IMR-90 (cell line): ENCODE results near the gene PMP22. TPM values are rescaled to one million over a fixed set of nuclear protein-coding genes. Genes with fewer than 3 reads are reported as not detected.

ENCODE experiments used
- ATAC-seq: fragments of 200-7000 bp; cut with Tn5 transposase; 2 replicates; pipeline ENCODE4 v1.9.1; 2020; ENCODE audit warnings: low read depth, mild to moderate bottlenecking, moderate library complexity
- BruUV-seq: library from RNA; stranded (reverse); fragments of 400-500 nt; replicated peaks from 2 replicates; lab custom pipeline; 2021; lab: Mats Ljungman, UMichigan
- CTCF ChIA-PET: fragments of 300-600 bp; formaldehyde crosslinking; extraction: SDS; loops from one replicate; lab custom pipeline; 2021; ENCODE audit warnings: antibody characterized with exemption; lab: Yijun Ruan, JAX
- POLR2A ChIA-PET: fragments of 300-600 bp; sonication (Branson Sonifier 250); formaldehyde crosslinking; loops from one replicate; lab custom pipeline; 2022; ENCODE audit warnings: antibody characterized with exemption; ENCODE audit not compliant: unreplicated experiment; lab: Charles Lee
- DNase-seq: peaks from one replicate; pipeline ENCODE4 v3.0.0; 2013
- H2AFZ ChIP-seq: replicated peaks from 2 replicates; pipeline ENCODE3; 2013; ENCODE audit warnings: low read length, mild to moderate bottlenecking; ENCODE audit not compliant: poor library complexity
- H2AK5ac ChIP-seq: 2 replicates; pipeline ENCODE4 v1.6.1; 2013; ENCODE audit warnings: low read depth, low read length, inconsistent platforms
- H2AK9ac ChIP-seq: replicated peaks from 2 replicates; pipeline ENCODE3; 2013; ENCODE audit warnings: mild to moderate bottlenecking, low read depth, low read length, moderate library complexity; ENCODE audit not compliant: poor library complexity
- H2BK120ac ChIP-seq: 2 replicates; pipeline ENCODE4 v1.6.1; 2013; ENCODE audit warnings: low read depth, low read length, inconsistent platforms
- H2BK15ac ChIP-seq: 3 replicates; pipeline ENCODE4 v1.6.1; 2013; ENCODE audit warnings: low read depth, low read length, inconsistent platforms
- H2BK20ac ChIP-seq: 2 replicates; pipeline ENCODE4 v1.6.1; 2013; ENCODE audit warnings: low read depth, mild to moderate bottlenecking, inconsistent platforms, low read length, moderate library complexity
- H2BK5ac ChIP-seq: 2 replicates; pipeline ENCODE4 v1.6.1; 2013; ENCODE audit warnings: mild to moderate bottlenecking, low read depth, low read length, inconsistent platforms; ENCODE audit not compliant: poor library complexity, severe bottlenecking
- H3K14ac ChIP-seq: replicated peaks from 2 replicates; pipeline ENCODE4 v1.6.1; 2013; ENCODE audit warnings: low read depth, low read length, inconsistent platforms
- H3K18ac ChIP-seq: 2 replicates; pipeline ENCODE4 v1.6.1; 2013; ENCODE audit warnings: low read depth, low read length, control low read depth
- H3K23ac ChIP-seq: 2 replicates; pipeline ENCODE4 v1.6.1; 2013; ENCODE audit warnings: low read depth, low read length, inconsistent platforms
- H3K27ac ChIP-seq: 2 replicates; pipeline ENCODE4 v1.5.1; 2013; ENCODE audit warnings: mild to moderate bottlenecking, control low read depth, low read length; ENCODE audit not compliant: insufficient read depth
- H3K27me3 ChIP-seq: 2 replicates; pipeline ENCODE4 v1.6.1; 2013; ENCODE audit warnings: low read length; ENCODE audit not compliant: control insufficient read depth, insufficient read depth
- H3K36me3 ChIP-seq: 2 replicates; pipeline ENCODE4 v1.6.1; 2013; ENCODE audit warnings: low read length, mixed read lengths; ENCODE audit not compliant: control insufficient read depth, insufficient read depth
- H3K4ac ChIP-seq: 2 replicates; pipeline ENCODE4 v1.6.1; 2013; ENCODE audit warnings: low read depth, low read length, inconsistent platforms
- H3K4me1 ChIP-seq: 2 replicates; pipeline ENCODE4 v1.6.1; 2013; ENCODE audit warnings: low read length, mixed read lengths; ENCODE audit not compliant: control insufficient read depth, insufficient read depth
- H3K4me2 ChIP-seq: 2 replicates; pipeline ENCODE4 v1.6.1; 2013; ENCODE audit warnings: low read depth, mild to moderate bottlenecking, control low read depth, low read length, moderate library complexity
- H3K4me3 ChIP-seq: 2 replicates; pipeline ENCODE4 v1.5.1; 2013; ENCODE audit warnings: low read depth, mild to moderate bottlenecking, control low read depth, low read length, moderate library complexity; ENCODE audit not compliant: insufficient read depth
- H3K56ac ChIP-seq: 2 replicates; pipeline ENCODE4 v1.6.1; 2013; ENCODE audit warnings: low read length, inconsistent platforms; ENCODE audit not compliant: insufficient read depth; ENCODE audit errors: extremely low read depth
- H3K79me1 ChIP-seq, 2 experiments: 2 replicates each; pipeline ENCODE4 v1.6.1; 2013; ENCODE audit warnings: low read length in 2 of 2, inconsistent platforms in 1 of 2, low read depth in 1 of 2
- H3K9ac ChIP-seq: 2 replicates; pipeline ENCODE4 v1.6.1; 2013; ENCODE audit warnings: low read depth, low read length, control low read depth
- H3K9me1 ChIP-seq: 2 replicates; pipeline ENCODE4 v1.6.1; 2013; ENCODE audit warnings: low read length, inconsistent platforms; ENCODE audit not compliant: insufficient read depth
- H3K9me3 ChIP-seq: 2 replicates; pipeline ENCODE4 v1.6.1; 2013; ENCODE audit warnings: low read length; ENCODE audit not compliant: control insufficient read depth, insufficient read depth
- H4K20me1 ChIP-seq: 2 replicates; pipeline ENCODE4 v1.6.1; 2013; ENCODE audit warnings: low read length, inconsistent platforms; ENCODE audit not compliant: insufficient read depth
- H4K5ac ChIP-seq: 2 replicates; pipeline ENCODE4 v1.6.1; 2013; ENCODE audit warnings: mild to moderate bottlenecking, low read depth, low read length, control low read depth
- H4K8ac ChIP-seq, 2 experiments: 2 replicates each; pipeline ENCODE4 v1.6.1; 2013; ENCODE audit warnings: low read depth in 2 of 2, low read length in 2 of 2, control low read depth in 1 of 2, inconsistent platforms in 1 of 2
- H4K91ac ChIP-seq: 2 replicates; pipeline ENCODE4 v1.6.1; 2013; ENCODE audit warnings: low read depth, low read length, inconsistent platforms; ENCODE audit not compliant: insufficient read depth
- BHLHE40 ChIP-seq: fragments of 150-350 bp; IDR thresholded peaks from 2 replicates; pipeline ENCODE4 v1.6.1; 2016; ENCODE audit warnings: mild to moderate bottlenecking, low read depth, low read length
- CEBPB ChIP-seq: IDR thresholded peaks from 2 replicates; pipeline ENCODE4 v1.6.1; 2012; ENCODE audit warnings: low read depth, low read length, improper control_type of control experiment
- CTCF ChIP-seq: conservative IDR thresholded peaks from 2 replicates; pipeline ENCODE4 v1.5.1; 2012; ENCODE audit warnings: mild to moderate bottlenecking, low read depth, low read length, improper control_type of control experiment
- ELK1 ChIP-seq: fragments of 150-350 bp; IDR thresholded peaks from 2 replicates; pipeline ENCODE4 v1.6.1; 2016; ENCODE audit warnings: low read depth, mild to moderate bottlenecking, low read length, moderate library complexity, borderline replicate concordance
- FOS ChIP-seq: fragments of 150-350 bp; IDR thresholded peaks from 2 replicates; pipeline ENCODE4 v1.6.1; 2016; ENCODE audit warnings: low read depth, low read length
- MXI1 ChIP-seq: IDR thresholded peaks from 2 replicates; pipeline ENCODE4 v1.6.1; 2012; ENCODE audit warnings: low read depth, mild to moderate bottlenecking, low read length, moderate library complexity, borderline replicate concordance
- RAD21 ChIP-seq: IDR thresholded peaks from 2 replicates; pipeline ENCODE4 v1.6.1; 2012; ENCODE audit warnings: low read length, improper control_type of control experiment
- RCOR1 ChIP-seq: IDR thresholded peaks from 2 replicates; pipeline ENCODE4 v1.6.1; 2012; ENCODE audit warnings: mild to moderate bottlenecking, low read length, improper control_type of control experiment; ENCODE audit not compliant: insufficient replicate concordance
- SMC3 ChIP-seq: fragments of 150-350 bp; IDR thresholded peaks from 2 replicates; pipeline ENCODE4 v1.6.1; 2016; ENCODE audit warnings: low read depth, mild to moderate bottlenecking, antibody characterized with exemption, low read length, moderate library complexity
- USF2 ChIP-seq: fragments of 150-350 bp; IDR thresholded peaks from 2 replicates; pipeline ENCODE4 v1.6.1; 2017; ENCODE audit warnings: mild to moderate bottlenecking, antibody characterized with exemption, low read length, low read depth
- WGBS, 2 experiments: methylation state at CpG; one replicate each; pipeline versions ENCODE4 v1.1.5 to v1.1.7; 2013; ENCODE audit warnings: missing lambda C conversion rate in 2 of 2; ENCODE audit not compliant: insufficient read length in 1 of 2; ENCODE audit errors: extremely low coverage in 2 of 2; 5-methylcytosine and 5-hydroxymethylcytosine counted together
- dilution Hi-C: fragments of 300-500 bp; cut with HindIII; formaldehyde crosslinking; loops from one replicate; pipeline ENCODE4 v1.14.3; 2018; ENCODE audit warnings: low sequenced_read_pairs; ENCODE audit not compliant: unreplicated experiment
- in situ Hi-C: fragments of 300-500 bp; cut with MboI; formaldehyde crosslinking; loops from 3 replicates; pipeline ENCODE4 v1.14.3; 2019; ENCODE audit warnings: low sequenced_read_pairs, inconsistent platforms, mixed read lengths
- intact Hi-C: fragments of 100-400 bp; cut with micrococcal nuclease; formaldehyde crosslinking; loops from 2 replicates; pipeline ENCODE4 v1.10.0; 2022
- polyA plus RNA-seq, 3 experiments: library from polyadenylated mRNA; depleted of rRNA; stranded (reverse); fragments of >200 nt; gene quantifications; 2 replicates each; pipeline ENCODE4 v1.2.3, GENCODE V29; 2012; ENCODE audit warnings: low replicate concordance in 1 of 3
- total RNA-seq: library from RNA; depleted of rRNA; stranded (reverse); fragments of >200 nt; gene quantifications from 2 replicates; pipeline ENCODE4 v1.2.3, GENCODE V29; 2012

The PMP22 gene
- total and polyA plus RNA-seq, 2 of the 4 experiments (the other 2 are of a cell fraction): 33.5 to 72.8 TPM

GRCh38 chr17:15238676-15239422, 26.3 kb downstream of the PMP22 start:
- Histone ChIP-seq H4K91ac (no peak overlapping the region), H2BK120ac (no peak overlapping the region), H3K18ac (no peak overlapping the region), H4K20me1 (peaks cover 11% of the 10 kb centered on the region; the same call in 1 of the 2 replicates), H2AK5ac (no peak overlapping the region), H3K4me3 (no peak overlapping the region), H3K4me1 (peaks cover 8% of the 10 kb centered on the region), H3K27me3 (no peaks in the 10 kb centered on the region), H3K79me1 (peaks cover 0 to 50% of the 10 kb centered on the region in 2 experiments; a peak in 2 of 4 replicates), H3K9me3 (no peaks in the 10 kb centered on the region), H2BK20ac (no peak overlapping the region), H3K36me3 (peaks cover 49% of the 10 kb centered on the region), H2AFZ (no peak overlapping the region), H3K14ac (no peak overlapping the region), H3K23ac (no peak overlapping the region), H3K4ac (no peak overlapping the region), H3K9ac (no peak overlapping the region), H3K27ac (no peak overlapping the region), H3K56ac (no peak overlapping the region), H4K5ac (no peak overlapping the region), H3K9me1 (peaks cover 13% of the 10 kb centered on the region), H3K4me2 (no peak overlapping the region), H4K8ac (no peak overlapping the region), H2BK5ac (no peak overlapping the region), H2AK9ac (no peak overlapping the region), H2BK15ac (no peak overlapping the region)
- 100% methylated on average over 1 of the region's 3 CpGs; no CpG with 5 or more reads in 1 of the 2 experiments for WGBS, 2 experiments
- no peak for DNase-seq
- ChIA-PET CTCF (no interaction called here), POLR2A (no interaction called here)
- BruUV-seq: no TSS peak
- TF ChIP-seq FOS (no peak), BHLHE40 (no peak), MXI1 (no peak), RAD21 (no peak), SMC3 (no peak), ELK1 (no peak), USF2 (no peak), CTCF (no peak), RCOR1 (no peak), CEBPB (no peak)
- ATAC-seq: no peak
- in situ Hi-C loops (no loop called here), dilution Hi-C loops (no loop called here), intact Hi-C loops (no loop called here)
